NCI-H748 (cell line): ENCODE measurements around the gene MPPED2.

Experiments used
- DNase-seq: peaks from one replicate; lab custom pipeline; 2025; ENCODE audit not compliant: unreplicated experiment; lab: John Stamatoyannopoulos, UW

The MPPED2 gene

DNA sequence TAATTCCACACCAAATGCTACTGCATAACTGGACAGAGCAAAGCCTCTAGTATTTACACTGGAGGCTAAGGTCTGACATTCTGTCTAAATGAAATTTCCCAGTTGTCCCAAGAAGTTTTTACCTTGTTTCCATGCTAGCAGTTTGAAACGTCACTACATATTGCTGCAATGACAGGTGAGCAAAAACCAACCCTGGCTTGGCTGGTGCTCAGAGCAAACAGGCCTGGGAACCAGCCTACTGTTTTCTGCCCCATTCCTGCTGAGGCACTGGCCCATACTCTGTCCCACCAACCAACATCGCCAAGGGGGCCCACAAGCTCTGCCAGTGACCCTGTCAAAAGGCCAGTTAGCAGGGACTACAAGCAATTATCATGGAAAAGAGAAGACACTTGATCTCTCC, 131.1 kb downstream of the MPPED2 start:
- DNase-seq = no peak

DNA sequence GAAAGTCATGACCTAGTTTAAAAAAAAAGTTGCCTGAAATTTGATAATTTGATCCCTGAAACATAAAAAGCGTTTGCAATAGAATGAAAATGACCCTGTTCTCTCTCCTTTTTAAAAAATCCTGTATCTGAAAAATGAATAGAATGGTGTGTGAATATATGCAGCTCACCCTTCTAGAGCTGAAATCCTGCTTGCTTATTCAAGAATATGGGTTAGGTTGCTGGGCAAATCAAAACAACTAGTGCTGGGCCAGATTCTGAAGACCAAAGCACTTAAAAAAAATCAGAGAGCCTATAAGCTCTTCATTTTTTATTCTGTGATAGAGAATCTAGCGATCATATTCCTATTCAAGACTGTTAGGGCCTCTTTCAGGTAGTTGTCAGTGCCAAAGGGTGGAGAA, 131.6 kb downstream of the MPPED2 start:
- DNase-seq = no peak

GRCh38 chr11:30454111-30454510, 132.0 kb downstream of the MPPED2 start:
- DNase-seq = peak; percentile 62

DNA sequence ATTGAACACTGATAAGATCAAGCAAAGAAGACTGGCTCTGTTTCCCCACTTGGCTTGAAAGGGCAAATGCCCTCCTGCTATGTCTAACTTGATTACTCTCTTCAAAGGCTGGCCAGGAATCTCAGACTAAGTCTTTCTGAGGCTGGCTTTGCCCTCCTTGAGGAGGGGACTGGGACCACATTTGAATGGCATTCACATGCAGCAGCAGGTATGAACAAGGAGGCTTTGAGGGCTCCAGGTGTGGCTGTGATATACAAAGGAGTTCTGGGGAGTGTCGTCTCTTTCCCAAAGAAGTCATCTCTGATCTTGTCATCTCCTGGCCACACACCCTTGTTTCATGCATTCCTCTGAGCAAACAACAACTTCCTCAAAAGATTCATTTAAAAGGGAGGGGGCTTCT, 132.4 kb downstream of the MPPED2 start:
- no peak for DNase-seq

- no peak for DNase-seq
Measured at GRCh38 chr11:30452842-30453241, 133.3 kb downstream of the MPPED2 start.

GRCh38 chr11:30452114-30452513, 134.0 kb downstream of the MPPED2 start:
- DNase-seq = no peak

GRCh38 chr11:30451626-30452025, 134.5 kb downstream of the MPPED2 start:
- DNase-seq = no peak

DNA sequence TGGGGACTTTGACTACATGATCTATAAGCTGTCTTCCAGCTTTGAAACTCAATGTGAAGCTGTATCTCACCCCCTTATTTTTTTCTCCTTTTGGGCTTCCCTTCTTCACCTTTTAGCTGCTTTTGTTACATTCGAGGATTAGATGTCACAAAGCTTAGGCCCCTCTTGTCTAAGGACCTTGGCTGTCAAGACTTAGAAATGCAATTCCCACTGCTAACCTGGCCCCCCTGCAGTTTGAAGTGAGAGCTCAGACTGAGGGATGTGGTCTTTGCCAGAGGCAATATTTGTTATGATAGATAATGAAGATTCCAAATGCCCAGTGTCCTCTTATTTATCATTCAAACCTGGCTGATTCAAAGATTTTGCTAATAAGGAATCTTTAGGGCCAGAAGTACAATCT, 135.0 kb downstream of the MPPED2 start:
- DNase-seq = no peak

GRCh38 chr11:30447058-30447640, 139.0 kb downstream of the MPPED2 start:
- DNase-seq = no peak

- no peak for DNase-seq
Measured at GRCh38 chr11:30446520-30446919, 139.6 kb downstream of the MPPED2 start.

- no peak for DNase-seq
Measured at GRCh38 chr11:30445056-30445455, 141.1 kb downstream of the MPPED2 start.

DNA sequence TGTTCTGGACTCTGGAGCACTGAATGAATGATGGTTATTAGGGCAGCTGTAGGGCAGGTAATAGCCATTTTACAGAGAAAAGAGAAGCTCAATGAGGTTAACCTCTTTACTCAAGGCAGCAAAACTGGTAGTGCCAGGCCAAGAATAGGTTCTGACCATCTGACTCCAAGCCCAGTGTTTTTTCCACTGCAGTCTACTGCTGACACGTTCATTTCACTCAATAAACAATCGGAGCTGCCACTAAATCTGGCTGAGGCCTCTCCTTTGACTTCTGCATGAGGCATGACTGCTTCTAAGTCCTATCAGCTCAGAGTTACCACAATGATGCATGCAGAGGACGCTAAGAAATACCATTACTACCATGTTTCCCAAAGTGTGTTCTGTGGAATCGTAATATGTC, 145.6 kb downstream of the MPPED2 start:
- no peak for DNase-seq

DNA sequence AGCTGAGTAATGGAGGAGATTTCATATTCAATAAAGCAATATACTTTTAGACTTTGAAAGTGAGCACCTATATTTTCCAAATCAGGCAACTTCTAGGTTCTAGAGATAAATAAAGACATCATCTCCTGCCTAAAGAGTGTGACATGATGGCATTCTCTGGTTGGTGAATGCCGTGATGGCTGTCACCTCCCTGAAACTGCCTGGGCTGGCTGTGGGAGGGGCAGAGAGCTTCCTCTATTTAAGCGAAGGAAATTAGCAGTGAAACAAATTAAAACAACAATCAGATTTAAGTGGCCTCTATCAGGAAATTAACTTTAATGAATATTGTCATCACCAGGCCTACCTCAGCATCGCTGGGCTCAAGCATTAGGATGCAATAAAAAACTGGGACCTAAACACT, 149.4 kb downstream of the MPPED2 start:
- no peak for DNase-seq

DNA sequence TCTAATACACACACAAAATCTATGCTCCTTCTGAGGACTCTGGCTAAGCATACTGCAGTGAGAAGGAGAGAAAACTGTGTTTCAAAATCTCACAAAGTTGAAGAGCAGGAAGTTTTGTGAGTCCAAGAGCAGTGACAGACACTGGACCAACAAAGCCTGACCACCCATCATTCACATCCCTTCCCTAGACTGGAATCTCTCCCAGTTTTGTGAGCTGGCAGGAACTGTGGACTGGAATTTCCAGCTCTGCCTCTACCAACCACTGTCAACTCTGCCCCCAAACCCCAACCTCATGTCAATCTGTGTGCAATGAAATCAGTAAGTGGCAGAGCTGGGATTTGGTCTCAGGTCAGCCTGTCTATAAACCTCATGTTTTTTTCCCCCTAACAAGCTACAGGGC, 150.7 kb downstream of the MPPED2 start:
- DNase-seq = no peak

GRCh38 chr11:30434901-30435300, 151.3 kb downstream of the MPPED2 start:
- DNase-seq = no peak

- no peak for DNase-seq
Measured at GRCh38 chr11:30433831-30434230, 152.3 kb downstream of the MPPED2 start.

GRCh38 chr11:30432716-30433115, 153.4 kb downstream of the MPPED2 start:
- no peak for DNase-seq

DNA sequence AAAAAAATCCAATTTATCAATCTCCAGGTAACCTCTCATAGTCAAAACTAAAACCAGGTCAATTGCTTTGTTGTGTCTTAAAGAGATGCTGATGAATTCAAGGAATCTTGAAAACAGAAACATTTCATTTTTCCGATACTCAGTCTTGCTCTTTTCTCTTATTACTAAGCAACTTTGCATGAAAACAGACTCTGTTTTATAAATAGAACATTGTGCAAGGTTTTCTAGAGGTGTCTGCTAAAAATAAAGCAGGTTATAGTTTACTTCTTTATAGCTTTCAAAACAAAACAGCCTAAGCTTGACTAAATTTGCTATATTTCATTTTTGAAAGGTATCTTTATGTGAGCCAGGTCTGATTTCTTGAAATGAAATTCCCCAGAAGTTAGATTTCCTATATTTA, 154.0 kb downstream of the MPPED2 start:
- DNase-seq = no peak

DNA sequence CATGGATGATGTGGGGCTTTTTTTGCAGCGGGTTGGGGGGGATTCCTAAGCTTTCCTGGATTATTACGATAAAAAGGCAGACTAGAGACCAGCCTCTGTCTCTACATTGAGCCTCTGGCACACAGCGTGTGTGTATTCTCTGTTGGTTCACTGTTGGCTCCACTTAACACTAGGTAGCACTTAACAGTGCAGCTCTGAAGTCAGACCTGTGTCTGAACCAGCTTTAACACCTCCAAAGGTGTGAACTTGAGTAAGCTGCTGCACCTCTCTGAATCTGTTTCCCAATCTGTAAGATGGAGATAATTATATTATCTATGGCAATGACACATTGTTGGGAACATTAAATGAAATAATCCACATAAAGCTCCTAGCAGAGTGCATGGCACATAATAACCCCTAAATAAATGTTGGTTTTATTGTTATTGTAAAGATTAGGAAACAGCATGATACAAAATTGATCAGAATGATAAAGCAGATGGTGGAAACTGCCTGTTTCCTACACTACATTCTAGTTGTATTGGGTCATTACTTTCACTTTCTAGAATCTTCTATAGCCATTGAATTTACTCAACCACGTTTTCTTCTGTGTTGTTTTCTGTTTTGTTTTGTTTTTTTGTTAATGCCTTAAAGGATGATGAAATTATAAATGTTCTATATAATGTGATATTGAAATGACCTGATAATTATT, 154.9 kb downstream of the MPPED2 start:
- DNase-seq = no peak

- DNase-seq = no peak
Measured at GRCh38 chr11:30429550-30429949, 156.6 kb downstream of the MPPED2 start.

DNA sequence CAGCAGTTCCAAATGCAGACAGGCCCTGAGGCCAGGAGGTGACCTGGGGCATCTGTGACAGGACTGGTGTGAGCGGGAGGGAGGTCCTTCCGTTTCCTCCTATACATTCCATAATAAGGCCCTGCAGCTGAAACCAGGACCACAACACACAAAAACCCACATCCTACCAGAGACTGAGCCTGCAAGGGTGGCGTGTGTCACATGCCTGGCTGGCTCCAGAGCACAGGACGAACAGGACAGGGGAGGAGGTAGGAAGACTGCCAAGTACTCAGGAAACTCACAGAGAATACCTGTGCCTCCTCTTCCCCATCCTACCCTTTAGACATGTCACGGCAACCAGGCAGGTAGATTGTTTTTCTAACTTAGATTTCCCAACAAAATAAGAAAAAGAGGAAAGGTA, 159.4 kb downstream of the MPPED2 start:
- no peak for DNase-seq

DNA sequence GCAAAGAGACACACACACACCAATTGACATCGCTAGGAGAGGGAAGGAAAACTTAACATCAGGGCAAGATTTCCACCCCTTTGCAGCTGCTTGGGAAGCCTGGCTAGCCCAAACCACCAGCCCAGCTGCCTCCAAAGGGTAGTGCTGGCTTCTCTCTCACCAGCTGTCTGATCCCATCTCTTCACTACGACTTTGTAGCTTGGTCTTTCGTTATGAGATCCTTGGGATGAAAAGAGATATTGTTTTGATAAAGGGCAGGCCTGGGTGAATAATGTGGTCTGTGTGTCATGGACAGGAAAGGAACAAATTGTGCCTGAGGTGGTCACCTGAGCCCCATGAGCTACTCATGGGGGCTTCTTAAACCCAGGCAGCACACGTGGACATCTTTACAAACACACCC, 161.3 kb downstream of the MPPED2 start:
- DNase-seq = no peak

DNA sequence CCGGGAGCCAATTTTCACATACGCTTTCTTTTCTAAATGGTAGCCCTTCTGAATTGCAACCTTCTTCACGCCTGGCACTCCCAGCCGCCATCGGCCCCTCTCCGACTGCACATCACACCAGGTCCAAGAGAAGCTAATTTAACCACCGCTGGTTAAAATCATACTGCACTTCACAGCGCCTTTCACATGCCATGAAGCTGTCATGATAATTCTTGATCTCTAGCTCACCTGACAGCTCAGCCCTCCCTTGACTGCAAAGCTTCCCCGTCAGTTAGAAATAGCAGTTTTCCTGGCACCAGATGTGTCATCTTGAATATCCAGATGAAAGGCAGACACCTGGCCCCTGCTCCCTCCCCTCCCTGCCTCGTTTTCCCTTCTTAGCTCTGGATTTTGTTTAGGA, 161.8 kb downstream of the MPPED2 start:
- no peak for DNase-seq
